ENCODE measurements around the gene CYFIP2. TPM values are rescaled to one million over a fixed set of nuclear protein-coding genes. Genes with fewer than 3 reads are reported as not detected.

CYFIP2 gene
- total RNA-seq, 4 donors from 2014 or later: 11.3 to 51.5 (median 13.6) TPM

- Histone ChIP-seq H3K4me1 (no peaks in the 10 kb centered on the region), H3K27ac (no peak overlapping the region), H3K27me3 (no peaks in the 10 kb centered on the region), H3K9me3 (no peaks in the 10 kb centered on the region), H3K4me3 (no peak overlapping the region), H3K36me3 (no peaks in the 10 kb centered on the region)
- intact Hi-C loops (cut with DNase I; ENCODE audit: low total_unique reads): no loop called here
- no peak for DNase-seq
- TF ChIP-seq POLR2A (IDR thresholded peaks at IDR 0.05) (no peak), CTCF (IDR thresholded peaks at IDR 0.05) (no peak)
Observed at GRCh38 chr5:157443041-157443549, 177.2 kb downstream of the CYFIP2 start.

DNA sequence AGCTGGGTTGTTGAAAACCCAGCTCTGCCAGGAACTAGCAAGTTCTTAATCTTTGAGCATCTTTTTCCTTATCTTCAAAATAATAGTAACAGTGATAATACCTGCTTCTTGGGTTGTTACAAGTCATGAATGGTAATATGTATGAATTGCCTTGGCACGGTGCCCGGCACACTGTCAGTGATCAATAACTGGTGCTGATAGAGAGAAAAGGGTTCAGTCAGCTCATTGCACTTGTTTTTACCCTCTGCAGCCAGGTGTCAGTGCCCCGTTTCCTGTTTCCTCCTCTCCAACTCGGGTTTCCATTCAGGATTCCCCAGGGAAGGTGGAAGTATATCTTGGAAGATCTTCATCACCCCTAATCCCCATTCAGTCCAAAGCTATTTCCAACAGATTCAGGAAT, 178.3 kb downstream of the CYFIP2 start:
- H3K4me1 ChIP-seq: no peaks in the 10 kb centered on the region
- H3K36me3 ChIP-seq: no peaks in the 10 kb centered on the region
- no peak overlapping the region for H3K27ac ChIP-seq
- H3K9me3 ChIP-seq: no peaks in the 10 kb centered on the region
- DNase-seq: no peak
- H3K4me3 ChIP-seq: no peak overlapping the region
- no peak for TF ChIP-seq CTCF (IDR thresholded peaks at IDR 0.05)
- no peak for TF ChIP-seq POLR2A (IDR thresholded peaks at IDR 0.05)
- intact Hi-C loops (cut with DNase I; ENCODE audit: low total_unique reads): no loop called here
- no peaks in the 10 kb centered on the region for H3K27me3 ChIP-seq

Other genes with a start within 250 kb of the CYFIP2 start
- under 1 TPM in 1 of 4 donors, not detected in 3; 0.55 TPM for gene HAVCR1, start 207.0 kb upstream of the CYFIP2 start, total RNA-seq
- gene HAVCR2, start 157.1 kb upstream of the CYFIP2 start, total RNA-seq: 1 to 10 TPM; 1.0 to 5.5 (median 2.3) TPM
- 10 to 100 TPM in 3 of 4 donors, 1 to 10 TPM in 1; 3.8 to 22.5 (median 13.6) TPM for gene MED7, start 123.3 kb upstream of the CYFIP2 start, total RNA-seq
- gene GARIN3, start 99.9 kb upstream of the CYFIP2 start, total RNA-seq: not detected
- 1 to 10 TPM in 2 of 4 donors, under 1 TPM in 2; 0.41 to 2.8 (median 1.8) TPM for gene ITK, start 85.3 kb upstream of the CYFIP2 start, total RNA-seq
- under 1 TPM in 2 of 4 donors, not detected in 2; 0.14 to 0.43 TPM for gene NIPAL4, start 194.1 kb downstream of the CYFIP2 start, total RNA-seq

All from uterus (tissue), 4 donors.